ENCODE measurements around the gene HOXB1.
"Not testable (repeated sequence)": the region's sequence is repeated elsewhere in the genome, so short reads cannot be mapped to it uniquely, and the experiment has no call there.

The HOXB1 gene

GRCh38 chr17:48528936-48529682 is 1.7 kb downstream of the HOXB1 start:
- H3K4me3 ChIP-seq (ENCODE audit: low read depth, low read length), result no peak overlapping the region
- DNase-seq (ENCODE audit: low read depth), result no peak

GRCh38 chr17:48528153-48528935 is 2.5 kb downstream of the HOXB1 start:
- no peak for DNase-seq (ENCODE audit: low read depth)
- H3K4me3 ChIP-seq (ENCODE audit: low read depth, low read length), result no peak overlapping the region

DNA sequence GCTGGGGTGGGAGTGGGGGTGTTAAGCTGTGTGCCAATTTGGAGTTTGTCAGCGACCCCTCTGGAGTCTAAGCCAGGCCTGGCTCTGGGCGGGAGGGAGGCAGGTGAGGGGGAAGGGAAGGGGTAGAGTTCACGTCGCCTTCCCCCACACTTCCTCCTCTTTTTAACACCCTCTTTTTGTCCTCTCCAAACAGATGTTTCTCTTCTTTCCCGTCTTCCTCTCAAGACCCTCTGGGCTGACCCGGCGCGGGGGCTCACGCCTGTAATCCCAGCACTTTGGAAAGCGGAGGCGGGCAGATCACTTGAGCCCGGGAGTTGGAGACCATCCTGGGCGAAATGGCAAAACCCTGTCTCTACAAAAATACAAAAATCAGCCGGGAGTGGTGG is 3.3 kb downstream of the HOXB1 start:
- DNase-seq (ENCODE audit: low read depth), result no peak
- H3K4me3 ChIP-seq (ENCODE audit: low read depth, low read length), result no peak overlapping the region

DNA sequence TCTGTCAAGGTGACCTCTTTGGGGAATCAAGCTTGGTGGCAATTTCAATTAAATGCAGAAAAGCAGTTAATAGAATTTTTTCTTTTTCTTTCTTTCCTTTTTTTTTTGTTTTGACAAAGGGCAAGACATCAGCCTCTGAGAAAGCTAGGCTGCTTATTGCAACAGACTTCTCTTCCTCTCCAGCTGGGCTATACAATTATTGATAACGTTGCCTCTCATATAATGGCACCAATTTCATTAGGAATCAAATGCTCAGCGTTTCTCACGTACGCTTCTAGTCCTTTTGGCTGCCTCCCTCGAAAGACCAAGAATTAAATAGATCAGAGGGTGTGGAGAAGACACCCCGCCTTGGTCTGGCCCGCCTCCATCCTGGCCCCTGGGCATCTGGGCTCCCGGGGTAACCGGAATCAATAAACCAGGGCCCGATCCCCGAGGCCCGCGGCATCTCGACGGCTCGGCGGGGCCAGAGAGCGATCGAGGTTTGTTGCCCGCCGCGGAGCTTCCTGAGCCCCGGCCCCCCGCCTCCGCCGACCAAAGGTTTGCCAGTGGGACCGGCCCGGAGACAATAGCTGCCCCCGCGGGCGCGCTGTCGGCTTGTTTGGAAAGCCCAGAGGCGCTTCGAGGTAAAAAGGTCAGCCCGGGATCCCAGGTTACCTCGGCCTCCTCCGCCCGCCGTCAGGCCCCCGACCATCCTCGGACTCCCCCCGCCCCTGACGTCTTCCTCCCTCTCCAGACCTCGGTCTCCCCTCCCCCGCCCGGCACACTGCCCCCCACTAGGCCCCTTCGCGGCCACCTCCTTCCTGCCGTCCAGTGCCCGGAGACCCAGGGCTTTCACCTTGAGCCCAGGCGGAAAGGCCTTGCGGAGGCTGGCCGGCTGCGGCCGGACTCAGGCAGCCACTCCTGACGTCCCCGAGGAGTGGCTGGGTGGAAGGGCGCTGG is 3.9 kb downstream of the HOXB1 start:
- DNase-seq (ENCODE audit: low read depth), result no peak
- no peak overlapping the region for H3K4me3 ChIP-seq (ENCODE audit: low read depth, low read length)

GRCh38 chr17:48523010-48523409 is 7.8 kb downstream of the HOXB1 start:
- no peak overlapping the region for H3K4me3 ChIP-seq (ENCODE audit: low read depth, low read length)
- no peak for DNase-seq (ENCODE audit: low read depth)

GRCh38 chr17:48522031-48522653 is 8.7 kb downstream of the HOXB1 start:
- DNase-seq (ENCODE audit: low read depth), result no peak
- H3K4me3 ChIP-seq (ENCODE audit: low read depth, low read length), result no peak overlapping the region

GRCh38 chr17:48520631-48521079 is 10.2 kb downstream of the HOXB1 start:
- no peak for DNase-seq (ENCODE audit: low read depth)
- H3K4me3 ChIP-seq (ENCODE audit: low read depth, low read length), result no peak overlapping the region

DNA sequence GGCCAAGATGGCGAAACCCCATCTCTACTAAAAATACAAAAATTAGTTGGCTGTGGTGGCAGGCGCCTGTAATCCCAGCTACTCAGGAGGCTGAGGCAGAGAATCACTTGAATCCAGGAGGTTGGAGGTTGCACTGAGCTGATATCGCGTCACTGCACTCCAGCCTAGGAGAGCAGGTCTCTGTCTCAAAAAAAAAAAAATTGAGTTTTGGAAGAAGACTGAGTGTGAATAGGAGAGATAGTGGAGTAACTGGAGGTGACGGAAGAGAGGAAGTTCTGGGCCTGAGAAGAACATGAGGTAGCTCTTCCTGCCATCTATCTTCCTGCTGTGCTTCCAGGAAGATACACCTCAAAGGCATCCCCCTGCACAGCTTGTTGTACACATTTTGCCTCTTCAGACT is 11.4 kb downstream of the HOXB1 start:
- DNase-seq (ENCODE audit: low read depth), result no peak
- H3K4me3 ChIP-seq (ENCODE audit: low read depth, low read length), result no peak overlapping the region

DNA sequence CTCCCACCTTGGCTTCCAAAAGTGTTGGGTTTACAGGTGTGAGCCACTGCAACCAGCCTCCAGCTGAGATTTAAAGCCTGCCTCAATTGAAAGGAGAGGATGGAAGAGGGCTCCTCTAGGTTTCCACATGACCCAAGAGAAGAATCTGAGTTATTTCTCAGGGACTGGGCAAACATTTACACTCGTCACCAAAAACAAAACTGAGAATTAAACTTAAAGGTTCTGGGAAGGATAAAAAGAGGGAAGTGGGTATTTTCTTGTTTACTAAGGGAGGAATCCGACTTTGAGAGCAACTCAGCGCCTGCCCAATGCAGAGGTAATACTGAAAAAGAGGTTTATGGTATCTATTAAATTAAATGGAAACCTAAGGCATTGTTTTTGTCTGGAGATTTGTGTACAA is 13.3 kb downstream of the HOXB1 start:
- no peak overlapping the region for H3K4me3 ChIP-seq (ENCODE audit: low read depth, low read length)
- DNase-seq (ENCODE audit: low read depth), result no peak

- H3K4me3 ChIP-seq (ENCODE audit: low read depth, low read length), result no peak overlapping the region
- no peak for DNase-seq (ENCODE audit: low read depth)
Measured at GRCh38 chr17:48515925-48516900, 14.6 kb downstream of the HOXB1 start.

GRCh38 chr17:48514477-48514876 is 16.3 kb downstream of the HOXB1 start:
- DNase-seq (ENCODE audit: low read depth), result no peak
- H3K4me3 ChIP-seq (ENCODE audit: low read depth, low read length), result no peak overlapping the region

- no peak for DNase-seq (ENCODE audit: low read depth)
- no peak overlapping the region for H3K4me3 ChIP-seq (ENCODE audit: low read depth, low read length)
Measured at GRCh38 chr17:48513666-48514455, 16.9 kb downstream of the HOXB1 start.

DNA sequence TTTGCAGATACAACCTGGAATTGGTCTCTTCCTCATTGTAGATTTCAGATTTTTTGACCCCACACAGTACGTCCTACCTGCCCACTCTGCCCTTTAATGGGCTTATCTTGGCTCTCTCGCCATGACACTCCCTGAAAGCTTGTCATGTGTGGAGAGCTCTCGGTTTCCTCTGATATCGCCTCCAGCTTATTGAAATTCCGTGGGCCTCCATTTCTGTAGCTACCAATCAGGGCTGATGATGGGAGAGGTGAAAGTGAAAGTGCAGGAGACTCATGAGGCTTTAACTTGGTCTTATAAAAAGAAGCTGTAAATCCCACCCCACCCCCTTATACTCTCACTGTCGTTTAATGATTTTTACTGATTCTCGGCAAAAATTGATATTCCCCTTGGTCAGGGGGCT is 17.7 kb downstream of the HOXB1 start:
- no peak for DNase-seq (ENCODE audit: low read depth)
- no peak overlapping the region for H3K4me3 ChIP-seq (ENCODE audit: low read depth, low read length)

DNA sequence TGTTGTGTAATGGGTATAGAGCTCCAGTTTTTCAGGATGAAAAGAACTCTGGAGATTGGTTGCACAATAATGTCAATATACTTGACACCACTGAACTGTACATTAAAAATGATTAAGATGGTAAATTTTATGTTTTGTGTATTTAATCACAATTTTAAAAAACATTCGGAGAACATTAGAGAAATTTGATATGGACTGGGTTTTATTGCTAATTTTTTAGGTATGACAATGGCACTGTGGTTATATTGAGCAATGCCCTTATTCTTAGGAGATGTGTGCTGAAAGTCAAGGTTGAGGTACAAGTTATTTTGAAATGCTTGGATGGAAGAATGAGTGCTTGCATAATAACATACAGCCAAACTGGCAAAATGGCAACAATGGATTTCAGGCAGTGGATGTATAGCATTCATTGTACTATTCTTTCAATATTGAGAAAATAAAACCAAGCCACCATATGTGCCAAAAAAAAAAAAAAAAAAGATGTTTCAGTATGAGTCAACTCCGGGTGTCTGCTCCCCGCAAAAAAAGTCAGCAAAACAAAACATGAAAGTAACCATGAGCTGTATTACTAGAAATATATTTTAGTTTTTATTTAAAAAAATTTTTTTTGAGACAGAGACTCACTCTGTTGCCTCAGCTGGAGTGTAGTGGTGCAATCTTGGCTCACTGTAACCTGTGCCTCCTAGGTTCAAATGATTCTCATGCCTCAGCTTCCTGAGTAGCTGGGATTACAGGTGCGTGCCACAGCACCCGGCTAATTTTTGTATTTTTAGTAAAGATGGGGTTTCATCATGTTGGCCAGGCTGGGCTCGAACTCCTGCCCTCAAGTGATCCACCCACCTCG is 19.8 kb downstream of the HOXB1 start:
- H3K4me3 ChIP-seq (ENCODE audit: low read depth, low read length), result no peak overlapping the region
- peak; percentile 79 for DNase-seq (ENCODE audit: low read depth)

- H3K4me3 ChIP-seq (ENCODE audit: low read depth, low read length), result no peak overlapping the region
Measured at GRCh38 chr17:48510381-48510760, 20.4 kb downstream of the HOXB1 start.

DNA sequence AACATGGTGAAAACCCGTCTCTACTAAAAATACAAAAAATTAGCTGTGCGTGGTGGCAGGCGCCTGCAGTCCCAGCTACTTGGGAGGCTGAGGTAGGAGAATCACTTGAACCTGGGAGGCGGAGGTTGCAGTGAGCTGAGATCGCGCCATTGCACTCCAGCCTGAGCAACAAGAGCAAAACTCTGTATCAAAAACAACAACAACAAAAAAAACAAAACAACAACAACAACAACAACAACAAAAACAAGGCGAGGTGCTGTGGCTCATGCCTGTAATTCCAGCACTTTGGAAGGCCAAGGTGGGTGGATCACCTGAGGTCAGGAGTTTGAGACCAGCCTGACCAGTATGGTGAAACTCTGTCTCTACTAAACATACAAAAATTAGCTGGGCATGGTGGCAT is 21.1 kb downstream of the HOXB1 start:
- not testable (repeated sequence) for DNase-seq (ENCODE audit: low read depth); H3K4me3 ChIP-seq (ENCODE audit: low read depth, low read length)

More at GRCh38 chr17:48510381-48510760, 20.4 kb downstream of the HOXB1 start:
- no peak for DNase-seq (ENCODE audit: low read depth)

GRCh38 chr17:48506246-48506645 is 24.6 kb downstream of the HOXB1 start:
- H3K4me3 ChIP-seq (ENCODE audit: low read depth, low read length), result no peak overlapping the region
- DNase-seq (ENCODE audit: low read depth), result no peak

All from skeletal muscle cell (primary cell).